GM12864 (cell line): ENCODE data around the gene REN.

Source experiments
- DNase-seq: peaks from one replicate; pipeline ENCODE4 v3.0.0-alpha.2; 2011; ENCODE audit warnings: low read depth
- H3K4me3 ChIP-seq: 2 replicates; pipeline ENCODE4 v1.5.1; 2011; ENCODE audit warnings: mild to moderate bottlenecking, low read depth, low read length, control low read depth
- CTCF ChIP-seq: IDR thresholded peaks from 2 replicates; pipeline ENCODE4 v1.5.1; 2011; ENCODE audit warnings: low read depth, mild to moderate bottlenecking, moderate library complexity, low read length, control low read depth, inconsistent platforms; ENCODE audit errors: missing control alignments

REN gene

DNA sequence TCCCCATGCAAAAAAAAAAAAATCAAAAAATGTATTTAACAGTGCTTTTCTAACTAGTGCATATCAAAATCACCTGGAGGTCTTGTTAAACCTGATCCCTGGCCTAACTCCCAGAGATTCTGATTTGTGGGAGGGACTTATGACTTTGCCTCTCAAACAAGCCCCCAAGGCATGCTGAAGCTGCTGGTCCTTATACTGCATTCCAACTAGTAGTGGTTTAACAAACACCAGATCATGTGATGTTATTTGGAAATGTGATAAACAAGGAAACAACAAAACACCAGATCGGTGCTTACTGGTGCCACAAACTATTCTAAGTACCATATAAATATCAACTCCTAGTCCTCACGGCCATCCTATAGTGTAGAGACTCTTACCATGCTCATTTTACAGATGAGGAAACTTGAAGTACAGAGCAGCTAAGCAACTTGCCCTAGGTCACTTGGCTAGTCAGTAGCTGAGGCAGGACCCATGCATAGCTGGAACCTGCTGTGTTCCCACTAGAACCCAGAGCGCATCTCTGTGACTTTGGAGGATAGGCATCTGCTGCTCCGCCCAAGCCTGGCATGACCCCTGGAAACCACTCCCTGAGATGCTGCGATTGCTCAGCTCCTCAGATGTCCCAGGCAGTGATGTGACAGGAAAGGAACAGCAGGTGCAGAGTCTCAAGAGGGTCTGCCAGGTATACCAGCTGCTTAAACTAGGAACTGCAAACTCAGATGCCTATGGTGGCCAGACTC lies 55.1 kb downstream of the REN start:
- no peak for DNase-seq
- no peak for TF ChIP-seq CTCF
- H3K4me3 ChIP-seq: no peak overlapping the region

- no peak for DNase-seq
- no peak overlapping the region for H3K4me3 ChIP-seq
- no peak for TF ChIP-seq CTCF
Observed at GRCh38 chr1:204108312-204109141, 57.6 kb downstream of the REN start.

DNA sequence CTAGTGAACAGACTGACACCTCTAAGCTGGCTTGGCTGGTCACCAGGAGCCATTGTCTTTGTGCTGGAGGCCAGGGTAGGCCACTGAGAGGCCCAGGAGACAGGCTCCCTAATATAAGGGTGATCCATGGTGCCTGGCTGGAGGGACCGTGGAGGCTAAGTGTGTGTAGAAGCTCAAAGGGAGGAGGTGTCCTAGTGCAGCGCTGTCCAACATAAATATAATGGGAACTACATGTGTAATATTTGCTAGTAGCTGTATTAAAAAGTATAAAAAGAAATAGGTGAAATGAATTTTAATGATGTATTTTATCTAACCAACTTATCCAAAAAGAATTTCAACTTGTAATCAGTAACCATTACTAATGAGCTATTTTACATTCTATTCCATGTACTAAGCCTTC lies 58.2 kb downstream of the REN start:
- no peak for TF ChIP-seq CTCF
- no peak for DNase-seq
- no peak overlapping the region for H3K4me3 ChIP-seq

GRCh38 chr1:204106825-204107224 lies 59.3 kb downstream of the REN start:
- no peak for DNase-seq
- no peak overlapping the region for H3K4me3 ChIP-seq
- TF ChIP-seq CTCF: no peak

DNA sequence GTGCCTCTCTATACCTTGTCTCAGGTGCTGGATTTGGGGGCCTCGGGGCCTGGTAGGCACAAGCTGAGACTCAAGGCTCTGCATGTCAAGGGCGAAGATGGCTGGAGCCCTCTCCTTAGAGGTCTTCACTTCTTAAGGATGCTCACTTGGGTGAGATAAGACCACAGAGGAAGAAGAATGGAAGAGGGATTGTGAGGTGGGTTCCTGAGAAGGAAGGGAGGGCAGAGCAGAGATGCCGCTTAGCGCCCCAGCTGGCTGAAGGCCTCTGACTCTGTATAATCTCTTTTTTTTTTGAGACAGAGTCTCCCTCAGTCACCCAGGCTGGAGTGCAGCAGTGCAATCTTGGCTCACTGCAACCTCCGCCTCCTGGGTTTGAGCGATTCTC lies 61.0 kb downstream of the REN start:
- DNase-seq: no peak
- TF ChIP-seq CTCF: no peak
- no peak overlapping the region for H3K4me3 ChIP-seq
